ENCODE results near the gene LDB3.

GRCh38 chr10:86705139-86705538 lies 36.8 kb downstream of the LDB3 start:
- no peak for TF ChIP-seq CTCF (conservative IDR thresholded peaks at IDR 0.05 in 1 of 2, IDR thresholded peaks at IDR 0.05 in 1 of 2; ENCODE audit: low read depth in 1 of 2, low read length in 2 of 2)
- no peak for TF ChIP-seq EZH2 (IDR thresholded peaks at IDR 0.05; ENCODE audit: low read length, missing control alignments)

Data from fibroblast of lung (primary cell).